GM18502 (cell line): ENCODE measurements around the gene MLLT1.
"Not testable (repeated sequence)": the region's sequence is repeated elsewhere in the genome, so short reads cannot be mapped to it uniquely, and the experiment has no call there.

ENCODE experiments used
- ATAC-seq: cut with Tn5 transposase; IDR thresholded peaks from one replicate; pipeline ENCODE4 v1.9.1; 2021; ENCODE audit warnings: mild to moderate bottlenecking; ENCODE audit not compliant: unreplicated experiment, poor library complexity

Gene MLLT1, protein sequence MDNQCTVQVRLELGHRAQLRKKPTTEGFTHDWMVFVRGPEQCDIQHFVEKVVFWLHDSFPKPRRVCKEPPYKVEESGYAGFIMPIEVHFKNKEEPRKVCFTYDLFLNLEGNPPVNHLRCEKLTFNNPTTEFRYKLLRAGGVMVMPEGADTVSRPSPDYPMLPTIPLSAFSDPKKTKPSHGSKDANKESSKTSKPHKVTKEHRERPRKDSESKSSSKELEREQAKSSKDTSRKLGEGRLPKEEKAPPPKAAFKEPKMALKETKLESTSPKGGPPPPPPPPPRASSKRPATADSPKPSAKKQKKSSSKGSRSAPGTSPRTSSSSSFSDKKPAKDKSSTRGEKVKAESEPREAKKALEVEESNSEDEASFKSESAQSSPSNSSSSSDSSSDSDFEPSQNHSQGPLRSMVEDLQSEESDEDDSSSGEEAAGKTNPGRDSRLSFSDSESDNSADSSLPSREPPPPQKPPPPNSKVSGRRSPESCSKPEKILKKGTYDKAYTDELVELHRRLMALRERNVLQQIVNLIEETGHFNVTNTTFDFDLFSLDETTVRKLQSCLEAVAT

DNA sequence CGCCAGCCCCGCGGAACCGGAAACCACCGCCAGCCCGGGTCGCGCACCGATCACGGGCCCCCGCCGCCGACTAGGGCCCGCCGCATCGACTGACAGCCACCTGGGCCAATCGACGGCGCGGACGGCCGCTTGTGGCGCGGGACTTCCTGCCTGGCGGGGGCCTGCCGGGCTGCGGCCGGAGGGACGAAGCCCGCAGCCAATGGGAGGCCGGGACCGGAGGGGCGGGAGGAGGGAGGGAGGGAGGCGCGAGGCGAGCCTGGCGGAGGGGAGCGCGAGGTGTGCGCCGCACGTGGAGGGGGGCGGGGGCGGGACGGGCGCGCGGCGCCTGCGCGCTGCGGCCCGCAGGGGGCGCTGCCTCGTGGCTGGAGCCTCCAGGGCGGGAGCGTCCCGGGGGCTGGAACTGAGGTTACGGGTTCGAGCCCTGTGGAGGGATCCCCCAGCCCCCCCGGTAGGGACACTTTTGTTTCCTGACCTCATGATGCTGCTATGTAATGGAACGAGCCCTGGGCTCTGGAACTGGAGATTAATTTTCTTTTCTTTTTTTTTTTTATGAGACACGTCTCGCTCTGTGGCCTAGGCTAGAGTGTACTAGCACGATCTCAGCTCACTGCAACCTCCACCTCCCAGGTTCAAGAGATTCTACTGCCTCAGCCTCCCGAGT, at the start of gene MLLT1:
MLLT1 (minus strand) TSS at position 45 of the 661 bp plus-strand sequence. CDS start 191 bp downstream, outside the sequence.
- peak; percentile 88 for ATAC-seq

DNA sequence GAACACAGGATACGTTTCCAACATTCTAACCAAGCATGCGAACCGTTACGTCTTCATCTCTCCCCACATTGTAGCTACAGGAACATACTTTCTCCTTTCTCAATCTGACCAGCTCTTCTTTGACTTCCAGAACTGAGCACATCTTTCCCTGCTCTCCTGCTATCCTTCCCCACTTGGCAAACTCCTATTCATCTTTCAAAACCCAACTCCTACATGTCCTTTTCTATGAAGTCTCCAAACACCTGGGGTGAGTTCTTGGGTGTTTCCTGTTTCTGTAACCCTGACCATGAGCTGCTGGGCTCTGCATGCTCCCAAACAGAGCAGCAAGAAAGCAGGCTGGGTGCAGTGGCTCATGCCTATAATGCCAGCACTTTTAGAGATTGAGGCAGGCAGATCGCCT, 47.0 kb upstream of the MLLT1 start:
- ATAC-seq: no peak

DNA sequence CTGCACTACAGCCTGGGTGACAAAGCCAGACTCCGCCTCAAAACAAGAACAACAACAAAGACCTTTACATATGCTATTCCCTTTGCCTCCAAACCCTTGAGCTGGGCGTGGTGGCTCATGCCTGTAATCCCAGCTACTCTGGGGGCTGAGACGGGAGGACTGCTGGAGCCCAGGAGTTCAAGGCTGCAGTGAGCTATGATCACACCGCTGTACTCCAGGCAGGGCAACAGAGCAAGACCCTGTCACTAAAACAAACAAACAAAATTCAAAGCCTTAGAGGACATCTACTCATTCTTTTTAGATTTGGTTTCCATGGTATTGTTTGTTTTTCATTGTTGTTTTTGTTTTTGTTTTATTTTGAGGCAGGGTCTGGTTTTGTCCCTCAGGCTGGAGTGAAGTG, 45.8 kb upstream of the MLLT1 start:
- ATAC-seq: no peak

DNA sequence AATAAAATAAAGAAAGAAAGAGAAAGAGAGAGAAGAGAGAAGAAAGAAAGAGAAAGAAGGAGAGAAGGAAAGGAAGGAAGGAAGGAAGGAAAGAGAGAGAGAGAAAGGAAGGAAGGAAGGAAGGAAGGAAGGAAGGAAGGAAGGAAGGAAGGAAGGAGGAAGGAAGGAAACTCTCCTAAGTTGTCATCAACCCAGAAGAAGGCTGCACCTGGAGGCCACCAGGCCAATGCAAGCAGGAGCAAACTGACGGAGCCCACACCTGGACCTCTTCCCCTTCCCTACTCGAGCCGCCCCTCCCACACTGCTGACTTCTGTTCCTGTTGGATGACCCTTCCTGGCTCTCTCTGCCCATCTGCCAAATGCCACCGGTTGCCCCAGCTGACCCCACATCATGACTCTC, 45.0 kb upstream of the MLLT1 start:
- ATAC-seq: no peak

DNA sequence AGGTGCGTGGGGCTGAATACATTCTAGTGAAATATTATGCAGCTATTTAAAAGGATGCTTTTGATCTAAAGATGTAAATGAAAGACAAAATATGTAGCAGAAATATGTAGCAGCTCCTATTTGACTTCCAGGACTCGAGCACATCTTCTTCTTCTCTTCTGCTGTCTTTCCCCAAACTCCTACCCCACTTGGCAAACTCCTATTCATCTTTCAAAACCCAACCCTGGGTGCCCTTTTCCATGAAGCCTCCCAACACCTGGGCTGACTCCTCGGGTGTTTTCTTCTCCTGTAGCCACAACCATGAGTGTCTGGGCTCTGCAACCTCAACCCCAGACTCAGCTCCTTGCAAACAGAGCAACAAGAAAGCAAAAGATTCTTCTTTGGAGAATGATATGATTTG, 42.5 kb upstream of the MLLT1 start:
- ATAC-seq: no peak

DNA sequence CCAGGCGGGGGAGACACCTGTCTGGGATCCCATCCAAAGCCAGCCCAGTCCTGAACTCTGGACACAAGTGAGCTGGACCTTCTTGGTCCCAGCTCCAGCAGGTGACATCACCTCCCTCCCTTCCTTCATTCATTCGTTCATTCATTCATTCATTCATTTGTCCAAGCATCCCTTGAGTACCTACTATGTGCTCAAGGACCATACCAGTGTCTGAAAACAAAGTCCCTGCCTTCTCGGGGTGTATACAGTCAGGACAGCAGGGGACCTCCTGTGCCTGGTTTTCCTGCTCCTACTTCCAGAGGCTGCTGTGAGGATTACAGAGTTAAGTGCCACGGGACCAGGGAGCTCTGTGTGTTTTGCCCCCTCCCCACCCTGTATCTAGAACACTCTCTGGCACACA, 39.6 kb upstream of the MLLT1 start:
- no peak for ATAC-seq

DNA sequence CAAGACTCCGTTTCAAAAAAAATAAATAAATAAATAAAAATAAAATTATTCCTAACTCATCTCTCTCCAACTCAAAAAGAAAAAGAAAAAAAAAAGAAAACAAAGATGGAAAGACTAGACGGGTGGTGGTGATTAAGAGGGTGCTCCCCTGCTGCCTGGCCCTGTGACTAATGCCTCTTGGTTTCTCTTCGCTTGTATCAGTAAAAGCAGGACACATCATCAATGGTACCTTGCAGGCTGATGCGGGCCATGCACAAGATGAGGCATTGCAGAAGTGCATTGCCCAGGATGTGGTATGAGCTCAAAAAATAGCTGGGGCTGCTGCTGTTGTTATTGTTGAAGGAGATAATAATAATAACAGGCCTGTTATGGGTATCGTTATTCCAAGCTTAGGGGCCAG, 39.0 kb upstream of the MLLT1 start:
- no peak for ATAC-seq

DNA sequence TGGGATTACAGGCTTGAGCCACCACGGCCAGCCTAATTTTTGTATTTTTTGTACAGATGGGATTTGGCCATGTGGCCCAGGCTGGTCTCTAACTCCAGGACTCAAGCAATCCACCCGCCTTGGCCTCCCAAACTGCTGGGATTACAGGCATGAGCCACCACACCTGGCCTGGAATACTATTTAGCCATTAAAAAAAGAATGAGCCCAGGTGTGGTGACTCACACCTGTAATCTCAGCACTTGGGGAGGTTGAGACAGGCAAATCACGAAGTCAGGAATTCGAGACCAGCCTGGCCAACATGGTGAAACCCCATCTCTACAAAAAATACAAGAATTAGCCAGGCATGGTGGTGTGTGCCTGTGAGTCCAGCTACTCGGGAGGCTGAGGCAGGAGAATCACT, 35.9 kb upstream of the MLLT1 start:
- ATAC-seq: not testable (repeated sequence)

DNA sequence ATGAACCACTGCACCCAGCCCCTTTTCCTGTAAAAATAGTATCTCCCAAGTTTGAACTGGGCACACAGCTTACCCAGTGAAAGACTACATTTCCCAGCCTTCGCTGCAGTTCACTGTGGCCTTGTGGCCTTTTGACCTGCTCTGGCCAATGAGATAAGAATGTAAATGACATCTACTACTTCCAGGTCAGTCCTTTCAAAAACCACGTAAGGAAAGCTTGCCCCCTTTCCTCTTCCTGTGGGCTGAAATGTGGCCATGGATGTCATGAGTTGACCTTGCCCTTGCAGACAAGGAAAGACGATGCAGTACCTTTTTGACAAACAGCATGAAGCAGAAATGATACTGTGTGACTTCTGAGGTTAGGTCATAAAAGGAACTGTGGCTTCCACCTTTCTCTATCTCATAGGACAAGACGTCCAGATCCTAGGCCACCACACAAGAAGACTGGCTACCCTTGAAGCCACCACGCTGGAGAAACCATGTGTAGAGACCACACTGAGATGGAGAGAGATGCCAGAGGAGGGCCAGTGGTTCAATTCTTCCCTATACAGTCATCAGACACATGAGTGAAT, 33.7 kb upstream of the MLLT1 start:
- no peak for ATAC-seq

DNA sequence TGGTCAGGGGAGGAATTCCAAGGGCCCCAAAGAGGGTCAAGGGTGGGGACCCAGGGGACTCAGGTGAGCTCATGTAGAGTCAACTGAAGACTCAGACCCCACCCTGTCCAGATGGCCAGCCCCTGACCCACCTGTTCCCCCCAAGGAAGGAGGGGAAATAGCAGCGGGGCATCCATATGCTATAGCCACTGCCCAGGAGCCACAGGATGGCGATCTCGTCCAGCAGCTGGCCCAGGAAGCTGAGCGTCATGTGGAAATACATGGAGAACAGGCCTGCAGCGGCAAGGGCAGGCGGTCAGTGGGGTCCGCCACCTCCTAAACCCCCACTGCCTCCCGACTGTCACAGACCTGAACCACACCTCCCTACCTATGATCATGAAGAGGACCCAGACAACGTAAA, 32.2 kb upstream of the MLLT1 start:
- ATAC-seq: no peak

DNA sequence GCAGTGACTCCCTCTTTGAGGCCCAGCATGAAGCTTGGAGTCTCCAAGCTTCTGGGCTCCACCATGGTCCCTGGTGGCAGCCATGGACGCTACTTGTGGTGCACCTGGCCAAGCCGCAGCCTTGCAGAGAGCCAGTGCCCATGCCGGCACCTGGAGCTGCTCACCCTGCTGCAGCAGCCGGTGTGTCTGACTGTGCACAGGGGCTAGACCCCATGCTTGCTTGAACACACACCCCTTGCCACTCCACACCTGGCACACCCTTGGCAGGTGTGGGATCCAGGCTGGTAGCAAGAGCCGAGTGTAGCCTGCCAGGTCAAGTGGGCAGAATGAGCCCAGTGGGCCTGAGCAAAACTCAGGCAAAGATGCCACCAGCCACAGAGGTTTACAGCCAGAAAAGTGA, 18.6 kb upstream of the MLLT1 start:
- ATAC-seq: no peak

DNA sequence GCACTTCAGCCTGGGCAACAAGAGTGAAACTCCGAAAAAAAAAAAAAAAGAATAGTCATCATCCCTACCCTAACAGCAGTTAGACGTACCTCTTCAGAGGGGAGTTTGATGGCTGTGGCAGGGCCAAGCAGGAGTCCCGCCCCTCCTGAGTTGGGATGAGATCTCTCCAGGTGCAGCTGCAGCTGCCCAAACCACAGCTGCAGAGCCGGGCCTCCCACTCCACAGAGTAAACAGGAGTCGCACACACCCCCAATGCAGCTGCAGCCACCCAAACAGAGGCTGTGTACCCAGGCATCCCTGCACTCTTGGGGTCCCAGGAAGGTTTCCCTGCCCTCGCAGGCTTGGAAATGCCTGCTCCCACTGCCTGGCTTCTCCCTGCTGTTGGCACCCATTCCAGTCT, 17.4 kb upstream of the MLLT1 start:
- ATAC-seq: no peak

DNA sequence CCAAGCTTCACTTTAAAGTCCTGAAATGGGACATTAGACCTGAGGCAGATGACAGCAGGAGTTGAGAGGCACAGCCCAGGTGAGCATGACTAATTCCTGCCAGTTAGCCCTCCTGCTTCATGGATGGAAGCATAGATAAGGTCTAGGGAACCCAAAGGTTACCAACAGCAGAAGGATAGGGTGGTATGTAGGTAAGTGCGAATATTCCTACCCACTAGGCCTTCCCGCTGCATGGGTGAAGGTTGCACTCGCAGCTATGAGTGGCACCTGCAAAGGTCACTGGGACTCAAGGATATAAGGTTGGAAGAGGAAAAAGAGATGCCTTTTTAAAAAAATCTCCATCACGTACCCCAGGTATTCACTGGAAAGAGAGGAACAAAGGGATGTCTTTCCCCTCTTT, 12.2 kb upstream of the MLLT1 start:
- no peak for ATAC-seq

DNA sequence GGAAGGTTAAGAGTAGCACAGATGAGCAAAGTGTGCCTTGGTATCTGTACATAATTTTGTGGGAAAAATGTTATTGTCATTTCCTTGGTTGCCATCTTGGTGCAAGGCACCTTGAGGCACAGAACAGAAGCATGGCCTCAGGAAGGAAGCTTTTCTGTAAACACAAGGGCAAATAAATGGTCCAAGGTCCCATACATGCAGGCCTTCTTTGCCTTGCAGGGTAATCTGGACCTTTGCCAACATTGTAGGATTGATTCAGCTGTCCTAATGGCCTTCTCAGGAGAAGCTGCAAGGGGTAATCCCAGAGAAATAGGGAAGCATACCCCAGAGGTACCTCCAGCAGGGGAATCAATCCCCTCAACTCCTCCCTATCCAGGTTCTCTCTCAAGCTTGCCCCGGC, 9.0 kb upstream of the MLLT1 start:
- ATAC-seq: no peak

DNA sequence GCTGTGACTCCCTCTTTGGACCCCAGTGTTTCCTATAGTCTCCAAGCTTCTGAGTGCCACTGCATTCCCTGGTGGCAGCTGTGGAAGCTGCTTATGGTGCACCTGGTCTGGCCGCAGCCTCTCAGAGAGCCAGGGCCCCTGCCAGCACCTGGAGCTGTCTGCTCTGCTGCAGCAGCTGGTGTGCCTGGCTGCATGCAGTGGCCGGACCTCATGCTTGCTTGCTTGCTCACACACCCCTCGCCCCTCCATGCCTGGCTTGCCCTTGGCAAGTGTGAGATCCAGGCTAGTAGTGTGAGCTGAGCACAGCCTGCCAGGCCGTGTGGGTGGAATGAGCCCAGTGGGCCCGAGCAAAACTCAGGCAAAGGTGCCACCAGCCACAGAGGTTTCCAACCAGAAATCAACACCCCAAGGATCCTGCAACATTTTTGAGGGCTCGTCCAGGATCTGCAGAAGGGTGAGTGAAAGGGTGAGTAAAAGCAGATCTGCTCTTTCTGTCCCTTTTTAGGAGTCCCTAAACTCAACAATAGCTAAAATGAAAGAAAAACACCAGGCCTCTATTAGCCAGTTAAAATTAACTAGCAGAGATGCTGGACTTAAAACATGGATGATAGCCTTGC, 7.6 kb upstream of the MLLT1 start:
- no peak for ATAC-seq

DNA sequence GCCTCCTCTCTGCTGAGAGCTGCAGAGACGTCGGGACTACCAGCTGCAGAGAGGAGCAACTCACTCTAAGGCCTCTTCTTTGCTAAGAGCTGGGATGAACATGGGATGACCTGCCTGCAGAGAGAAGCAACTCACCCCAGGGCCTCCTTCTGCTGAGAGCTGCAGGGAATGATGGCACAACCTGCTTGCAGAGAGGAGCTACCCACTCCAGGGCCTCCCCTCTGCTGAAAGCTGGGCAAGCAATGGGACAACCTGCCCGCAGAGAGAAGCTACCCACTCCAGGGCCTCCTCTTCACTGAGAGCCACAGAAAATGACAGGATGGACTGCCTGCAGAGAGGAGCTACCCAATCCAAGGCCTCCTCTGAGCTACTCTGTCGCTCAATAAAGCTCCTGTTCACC, 6.9 kb upstream of the MLLT1 start:
- no peak for ATAC-seq

DNA sequence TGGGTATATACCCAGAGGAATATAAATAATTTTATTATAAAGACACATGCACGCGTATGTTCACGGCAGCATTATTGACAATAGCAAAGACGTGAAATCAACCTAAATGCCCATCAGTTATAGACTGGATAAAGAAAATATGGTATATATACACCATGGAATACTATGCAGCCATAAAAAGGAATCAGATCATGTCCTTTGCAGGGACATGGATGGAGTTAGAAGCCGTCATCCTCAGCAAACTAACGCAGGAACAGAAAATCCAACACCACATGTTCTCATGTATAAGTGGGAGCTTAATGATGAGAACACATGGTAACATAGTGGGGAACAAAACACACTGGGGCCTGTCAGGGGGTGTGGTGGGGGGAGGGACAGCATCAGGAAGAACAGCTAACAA, 2.6 kb upstream of the MLLT1 start:
- not testable (repeated sequence) for ATAC-seq

DNA sequence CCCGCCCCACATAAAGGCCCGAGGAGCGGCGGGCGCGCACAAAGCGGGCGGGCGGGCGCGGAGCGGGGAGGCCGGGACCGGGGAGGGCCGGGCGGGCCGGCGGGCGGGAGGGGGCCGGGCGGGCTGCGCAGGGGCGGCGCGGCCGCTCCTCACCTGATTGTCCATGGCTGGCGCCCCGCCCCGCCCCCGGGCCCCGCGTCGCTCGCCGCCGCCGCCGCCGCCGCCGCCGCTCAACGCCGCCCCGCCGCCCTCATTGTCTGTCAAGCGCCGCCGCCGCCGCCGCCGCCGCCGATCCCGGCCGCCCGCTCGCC, 200 bp downstream of the MLLT1 start:
- peak; percentile 43 for ATAC-seq

DNA sequence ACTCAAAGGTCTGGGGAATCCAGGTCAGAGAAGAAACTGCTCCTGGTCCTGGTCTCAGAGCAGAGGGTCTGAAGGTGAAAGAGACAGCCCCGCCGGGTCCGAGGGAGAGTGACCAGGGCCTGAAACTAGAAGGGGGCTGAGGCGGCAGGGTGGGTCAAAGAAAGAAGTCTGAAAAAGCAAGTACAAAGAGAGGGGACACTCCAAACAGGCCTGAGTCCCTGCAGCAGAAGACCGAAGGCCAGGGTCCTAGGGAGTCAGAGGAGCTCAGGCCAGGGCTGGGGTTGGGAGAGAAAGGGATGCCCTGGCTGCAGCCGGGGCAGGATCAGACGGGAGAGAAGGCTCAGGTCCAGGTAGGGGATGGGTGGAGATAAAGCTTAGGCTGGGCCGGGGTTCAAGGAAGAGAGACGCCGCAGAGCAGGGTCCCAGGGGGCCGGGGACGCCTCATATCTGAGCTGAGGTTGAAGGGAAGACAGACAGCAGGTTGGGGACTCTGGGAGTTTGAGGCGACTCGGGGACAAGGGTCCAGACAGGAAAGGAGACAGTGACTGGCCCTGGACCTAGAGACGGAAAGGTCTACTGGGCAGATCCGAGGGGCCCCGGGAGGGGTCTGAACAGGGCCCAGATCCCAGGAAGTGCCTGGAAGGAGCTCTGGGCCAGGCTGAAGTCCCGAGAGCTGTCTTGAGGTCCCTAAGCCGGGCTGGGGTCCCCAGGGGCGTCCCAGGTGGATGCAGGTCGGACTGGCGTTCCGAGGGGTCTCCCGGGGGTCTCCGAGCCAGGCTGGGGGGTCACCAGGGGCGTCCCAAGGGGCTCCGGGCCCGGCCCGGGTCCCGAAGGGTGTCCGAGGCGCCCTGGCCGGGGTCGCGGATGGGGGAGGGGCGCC, 795 bp downstream of the MLLT1 start:
- ATAC-seq: peak; percentile 11

DNA sequence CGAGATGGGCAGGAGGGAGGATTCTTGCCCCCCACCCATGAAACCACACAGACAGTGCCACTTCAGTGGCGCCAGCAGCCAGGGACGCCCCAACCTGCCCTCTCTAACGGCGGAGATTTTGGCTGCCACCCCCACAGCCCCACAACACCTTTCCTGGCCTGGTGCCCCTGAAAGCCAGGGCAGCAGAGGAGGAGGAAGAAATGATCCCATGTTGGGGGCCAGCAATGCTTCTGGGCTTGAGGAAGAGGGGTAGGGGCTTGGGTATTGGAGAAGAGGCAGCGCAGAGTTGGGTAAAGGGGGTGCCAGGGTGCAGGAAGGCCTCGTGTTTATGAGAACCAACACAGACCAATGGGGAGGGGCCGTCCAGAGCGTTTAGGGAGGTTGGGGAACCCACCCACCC, 1.7 kb downstream of the MLLT1 start:
- no peak for ATAC-seq
